GM23338 (cell line): Measurements from ENCODE around the gene KDM5C.

Experiments used
- CREB1 ChIP-seq: fragments of 250-450 bp; sonication (Bioruptor Pico); IDR thresholded peaks from 2 replicates; pipeline ENCODE4 v1.5.0; 2020; ENCODE audit warnings: low read depth, mild to moderate bottlenecking, moderate library complexity
- EZH2 ChIP-seq: fragments of 200-600 bp; sonication (generic); IDR thresholded peaks from one replicate; pipeline ENCODE4 v1.8.0; 2017; ENCODE audit warnings: antibody characterized with exemption, mild to moderate bottlenecking, low read depth; ENCODE audit not compliant: unreplicated experiment
- EZH2phosphoT487 ChIP-seq: fragments of 200-600 bp; sonication (generic); IDR thresholded peaks from one replicate; pipeline ENCODE4 v1.8.1; 2018; ENCODE audit warnings: antibody characterized with exemption; ENCODE audit not compliant: unreplicated experiment
- JUNB ChIP-seq: IDR thresholded peaks from one replicate; pipeline ENCODE4 v1.6.1; 2016; ENCODE audit warnings: antibody characterized with exemption; ENCODE audit not compliant: unreplicated experiment
- NANOG ChIP-seq: IDR thresholded peaks from 2 replicates; pipeline ENCODE4 v1.6.1; 2016; ENCODE audit warnings: antibody characterized with exemption, borderline replicate concordance
- POLR2AphosphoS5 ChIP-seq: IDR thresholded peaks from 2 replicates; pipeline ENCODE4 v1.6.1; 2016; ENCODE audit warnings: antibody characterized with exemption, low read depth
- ZNF114 ChIP-seq: fragments of 250-450 bp; sonication (Bioruptor Pico); IDR thresholded peaks from 2 replicates; pipeline ENCODE4 v1.5.0; 2020; ENCODE audit warnings: mild to moderate bottlenecking, moderate library complexity
- TF ChIP-seq, protein P1 (sequence below), 2 experiments: fragments of 200-600 bp in 1 of 2; sonication (generic) in 1 of 2; conservative IDR thresholded peaks; 2 replicates each; pipeline versions ENCODE4 v1.5.1 to v1.6.1; 2016 to 2017; ENCODE audit warnings: antibody characterized with exemption in 2 of 2, low read depth in 2 of 2, mild to moderate bottlenecking in 2 of 2, moderate library complexity in 1 of 2
- TF ChIP-seq, protein P2 (sequence below): IDR thresholded peaks from one replicate; pipeline ENCODE4 v1.6.1; 2018; ENCODE audit warnings: antibody characterized with exemption; ENCODE audit not compliant: unreplicated experiment

DNA sequence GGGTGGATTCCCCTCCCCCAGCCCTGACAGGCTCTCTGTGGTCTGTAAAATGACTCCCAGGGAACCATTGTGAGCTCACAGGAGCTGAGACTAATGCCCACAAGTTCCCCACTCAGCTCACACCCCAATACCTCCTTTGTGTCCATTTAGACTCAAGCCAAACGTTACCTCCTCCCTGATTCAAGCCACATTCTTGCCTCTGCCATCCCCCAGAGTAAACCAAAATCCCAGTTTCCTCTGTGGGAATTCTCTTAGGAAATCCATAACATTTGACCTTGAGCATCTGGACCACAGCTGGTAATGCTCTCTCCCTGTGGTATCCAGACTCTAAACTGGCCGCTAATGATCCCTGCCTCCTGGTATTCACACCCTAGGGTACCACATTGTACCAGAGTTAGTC, 26.3 kb upstream of the KDM5C start:
- TF ChIP-seq, protein P1, sequence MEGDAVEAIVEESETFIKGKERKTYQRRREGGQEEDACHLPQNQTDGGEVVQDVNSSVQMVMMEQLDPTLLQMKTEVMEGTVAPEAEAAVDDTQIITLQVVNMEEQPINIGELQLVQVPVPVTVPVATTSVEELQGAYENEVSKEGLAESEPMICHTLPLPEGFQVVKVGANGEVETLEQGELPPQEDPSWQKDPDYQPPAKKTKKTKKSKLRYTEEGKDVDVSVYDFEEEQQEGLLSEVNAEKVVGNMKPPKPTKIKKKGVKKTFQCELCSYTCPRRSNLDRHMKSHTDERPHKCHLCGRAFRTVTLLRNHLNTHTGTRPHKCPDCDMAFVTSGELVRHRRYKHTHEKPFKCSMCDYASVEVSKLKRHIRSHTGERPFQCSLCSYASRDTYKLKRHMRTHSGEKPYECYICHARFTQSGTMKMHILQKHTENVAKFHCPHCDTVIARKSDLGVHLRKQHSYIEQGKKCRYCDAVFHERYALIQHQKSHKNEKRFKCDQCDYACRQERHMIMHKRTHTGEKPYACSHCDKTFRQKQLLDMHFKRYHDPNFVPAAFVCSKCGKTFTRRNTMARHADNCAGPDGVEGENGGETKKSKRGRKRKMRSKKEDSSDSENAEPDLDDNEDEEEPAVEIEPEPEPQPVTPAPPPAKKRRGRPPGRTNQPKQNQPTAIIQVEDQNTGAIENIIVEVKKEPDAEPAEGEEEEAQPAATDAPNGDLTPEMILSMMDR (conservative IDR thresholded peaks at IDR 0.05; ENCODE audit: low read depth in 2 of 2): no peak
- no peak for TF ChIP-seq POLR2AphosphoS5
- TF ChIP-seq EZH2: no peak
- TF ChIP-seq EZH2phosphoT487: no peak
- no peak for TF ChIP-seq JUNB
- TF ChIP-seq, protein P2, sequence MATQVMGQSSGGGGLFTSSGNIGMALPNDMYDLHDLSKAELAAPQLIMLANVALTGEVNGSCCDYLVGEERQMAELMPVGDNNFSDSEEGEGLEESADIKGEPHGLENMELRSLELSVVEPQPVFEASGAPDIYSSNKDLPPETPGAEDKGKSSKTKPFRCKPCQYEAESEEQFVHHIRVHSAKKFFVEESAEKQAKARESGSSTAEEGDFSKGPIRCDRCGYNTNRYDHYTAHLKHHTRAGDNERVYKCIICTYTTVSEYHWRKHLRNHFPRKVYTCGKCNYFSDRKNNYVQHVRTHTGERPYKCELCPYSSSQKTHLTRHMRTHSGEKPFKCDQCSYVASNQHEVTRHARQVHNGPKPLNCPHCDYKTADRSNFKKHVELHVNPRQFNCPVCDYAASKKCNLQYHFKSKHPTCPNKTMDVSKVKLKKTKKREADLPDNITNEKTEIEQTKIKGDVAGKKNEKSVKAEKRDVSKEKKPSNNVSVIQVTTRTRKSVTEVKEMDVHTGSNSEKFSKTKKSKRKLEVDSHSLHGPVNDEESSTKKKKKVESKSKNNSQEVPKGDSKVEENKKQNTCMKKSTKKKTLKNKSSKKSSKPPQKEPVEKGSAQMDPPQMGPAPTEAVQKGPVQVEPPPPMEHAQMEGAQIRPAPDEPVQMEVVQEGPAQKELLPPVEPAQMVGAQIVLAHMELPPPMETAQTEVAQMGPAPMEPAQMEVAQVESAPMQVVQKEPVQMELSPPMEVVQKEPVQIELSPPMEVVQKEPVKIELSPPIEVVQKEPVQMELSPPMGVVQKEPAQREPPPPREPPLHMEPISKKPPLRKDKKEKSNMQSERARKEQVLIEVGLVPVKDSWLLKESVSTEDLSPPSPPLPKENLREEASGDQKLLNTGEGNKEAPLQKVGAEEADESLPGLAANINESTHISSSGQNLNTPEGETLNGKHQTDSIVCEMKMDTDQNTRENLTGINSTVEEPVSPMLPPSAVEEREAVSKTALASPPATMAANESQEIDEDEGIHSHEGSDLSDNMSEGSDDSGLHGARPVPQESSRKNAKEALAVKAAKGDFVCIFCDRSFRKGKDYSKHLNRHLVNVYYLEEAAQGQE: no peak
- TF ChIP-seq ZNF114: no peak
- no peak for TF ChIP-seq CREB1 (CRISPR knock-in tag)
- TF ChIP-seq NANOG: no peak
